OCI-M2 (cell line): ENCODE results near the gene PSMB11.

Experiments
- DNase-seq: peaks from one replicate; lab custom pipeline; 2025; ENCODE audit not compliant: unreplicated experiment; lab: John Stamatoyannopoulos, UW

PSMB11 gene

DNA sequence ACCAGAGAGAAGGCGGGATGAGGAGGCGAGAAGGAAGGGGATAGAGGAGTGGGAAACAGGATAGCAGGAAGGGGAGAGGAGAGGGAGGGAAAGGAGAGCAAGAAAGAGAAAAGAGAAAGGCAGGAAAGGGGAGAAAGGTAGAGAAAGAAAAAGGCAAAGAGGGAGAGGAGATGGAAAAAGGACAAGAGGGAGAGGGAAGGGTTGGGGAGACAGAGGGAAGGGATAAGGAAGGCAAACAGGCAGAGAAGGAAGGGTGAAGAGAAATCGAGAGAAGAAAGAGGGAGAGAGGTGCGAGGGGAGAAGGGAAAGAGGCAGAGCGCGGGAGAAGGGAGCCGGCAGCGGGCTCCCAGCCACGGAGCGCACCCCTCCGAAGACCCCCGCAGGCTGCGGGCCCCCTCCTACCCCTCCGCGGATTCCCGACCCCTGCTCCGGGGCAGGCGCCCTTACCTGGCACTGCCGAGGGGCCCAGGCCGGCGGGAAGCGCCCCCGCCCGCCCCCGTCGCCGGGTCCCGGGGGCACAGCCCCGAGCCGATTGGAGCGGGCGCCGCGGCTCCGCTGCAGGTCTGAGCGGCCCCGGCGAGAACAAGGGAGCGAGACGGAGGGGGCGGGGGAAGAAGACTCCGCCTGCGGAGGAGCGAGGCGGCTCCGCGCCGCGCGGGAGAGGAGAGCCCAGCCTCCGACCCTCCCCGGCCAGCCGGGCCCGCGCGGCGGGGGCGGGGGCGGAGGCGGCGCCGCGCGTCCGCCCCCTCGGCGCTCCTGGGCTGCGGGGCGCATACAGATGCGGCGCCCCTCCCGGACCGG is 15.1 kb downstream of the PSMB11 start, which contains the start of gene CDH24:
Gene CDH24 (minus strand): TSS at position 565 of the 801 bp plus-strand sequence. CDS start 1,787 bp downstream, outside the sequence.
- DNase-seq, result no peak

GRCh38 chr14:23057757-23058653 is 16.0 kb downstream of the PSMB11 start:
- no peak for DNase-seq

DNA sequence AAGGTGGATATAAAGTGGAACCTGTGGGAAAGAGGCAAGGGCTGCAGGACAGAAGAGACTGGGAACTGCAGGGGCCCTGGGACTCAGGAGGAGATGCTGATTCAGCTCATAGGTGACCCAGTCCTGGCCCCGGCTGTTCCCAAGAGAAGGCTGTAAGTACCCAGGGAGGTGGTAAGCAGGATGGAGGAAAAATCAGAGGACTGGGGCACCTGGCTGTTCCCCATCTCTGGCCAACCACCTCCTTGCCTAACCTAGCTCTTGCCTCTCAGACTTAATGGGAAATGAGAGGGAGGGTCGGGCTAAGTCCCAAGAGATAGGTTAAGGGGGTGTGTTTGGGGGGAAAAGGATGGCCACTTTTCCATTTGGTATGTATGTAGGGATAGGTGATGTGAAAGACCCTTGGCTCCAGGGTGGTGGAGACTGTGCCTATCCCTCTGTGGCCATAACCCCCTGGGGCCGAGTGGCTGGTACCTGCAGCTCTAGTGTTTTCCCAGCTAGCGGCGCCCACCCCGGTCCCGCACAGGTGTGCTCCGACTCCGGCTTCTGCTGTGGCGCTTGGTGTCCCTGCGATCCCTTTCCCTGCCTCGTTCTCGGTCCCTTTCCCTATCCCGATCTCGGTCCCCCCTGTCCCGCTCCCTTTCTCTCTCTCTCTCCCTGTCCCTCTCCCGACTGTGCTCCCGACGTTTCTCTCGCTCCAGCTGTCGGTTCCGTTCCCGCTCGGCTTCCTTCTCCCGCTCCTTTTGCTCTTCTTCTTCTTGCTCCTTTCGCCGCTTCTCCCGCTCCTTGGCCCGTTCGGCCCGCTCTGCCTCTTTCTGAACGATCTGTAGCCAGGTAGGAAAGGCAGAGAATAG is 16.9 kb downstream of the PSMB11 start:
- no peak for DNase-seq

GRCh38 chr14:23060536-23061260 is 18.7 kb downstream of the PSMB11 start:
- no peak for DNase-seq

DNA sequence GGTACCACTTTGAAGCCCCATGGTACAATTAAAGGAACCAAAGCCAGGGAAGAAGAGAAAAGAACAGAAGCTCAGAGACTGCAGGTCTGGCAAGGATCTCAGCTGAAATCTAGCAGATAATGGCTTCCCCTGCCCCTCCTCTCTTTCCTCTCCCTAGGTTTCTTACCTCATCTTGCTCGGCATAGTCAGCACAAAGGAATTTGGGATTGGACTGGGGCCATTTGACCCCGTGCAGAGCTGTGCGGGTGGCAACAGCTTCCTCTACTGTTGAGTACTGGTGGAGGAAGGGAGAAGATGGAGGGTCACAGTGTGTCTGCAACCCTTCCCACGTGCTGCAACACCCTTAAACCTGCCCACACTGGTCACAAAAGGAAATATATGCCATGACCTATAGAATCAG is 20.0 kb downstream of the PSMB11 start:
- no peak for DNase-seq

- DNase-seq, result no peak
Observed at GRCh38 chr14:23063601-23064000, 21.6 kb downstream of the PSMB11 start.

DNA sequence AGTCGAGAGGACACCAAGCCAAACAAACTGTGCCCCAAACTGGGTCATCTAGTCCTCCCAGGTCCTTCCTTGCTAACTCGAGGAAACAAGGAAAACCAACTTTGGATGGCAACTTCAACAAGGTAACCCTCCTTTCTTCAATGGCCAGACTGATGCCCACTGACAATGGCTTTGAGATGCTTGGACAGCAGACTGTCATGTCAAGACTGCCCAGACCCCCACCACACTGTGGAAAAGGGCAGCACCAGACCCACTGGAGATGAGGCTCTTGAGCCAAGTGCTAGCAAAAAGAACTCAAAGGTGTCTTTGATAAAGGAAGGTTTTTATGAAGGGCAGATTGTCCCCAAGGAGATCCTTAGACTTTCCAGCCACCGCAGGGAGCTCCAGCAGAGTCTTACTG is 24.4 kb downstream of the PSMB11 start:
- DNase-seq, result no peak

- no peak for DNase-seq
Observed at GRCh38 chr14:23066855-23067744, 25.1 kb downstream of the PSMB11 start.

GRCh38 chr14:23067847-23068788 is 26.1 kb downstream of the PSMB11 start:
- no peak for DNase-seq

DNA sequence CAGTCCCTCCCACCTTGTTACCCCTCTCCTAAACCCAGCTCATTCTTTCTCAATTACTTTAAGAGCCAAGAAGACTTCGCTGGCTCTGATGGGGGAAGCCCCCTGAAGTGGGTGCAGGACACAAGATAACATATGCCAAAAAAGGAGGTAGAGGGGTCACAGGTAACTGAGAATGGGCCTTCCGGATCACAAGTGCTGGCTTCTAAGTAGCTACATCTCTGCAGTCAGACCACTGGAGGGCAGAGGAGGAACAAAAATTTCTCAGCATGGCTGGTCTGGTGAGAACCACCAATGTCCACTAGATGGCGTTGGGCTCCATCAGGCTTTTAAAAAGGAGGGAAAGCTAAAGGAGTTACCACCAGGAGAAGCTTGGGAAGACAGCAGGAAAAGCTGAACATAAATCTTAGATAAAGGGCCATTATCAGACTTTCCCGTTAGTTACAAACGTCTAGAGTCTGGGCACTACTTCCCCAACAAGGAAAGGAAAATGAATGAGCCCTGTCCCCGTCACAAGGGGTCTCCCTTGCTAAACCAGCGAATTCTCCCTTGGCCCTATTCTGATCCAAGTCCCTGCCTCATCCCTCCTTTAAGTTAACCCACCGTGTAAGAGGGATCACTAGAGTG is 26.9 kb downstream of the PSMB11 start:
- DNase-seq, result no peak

DNA sequence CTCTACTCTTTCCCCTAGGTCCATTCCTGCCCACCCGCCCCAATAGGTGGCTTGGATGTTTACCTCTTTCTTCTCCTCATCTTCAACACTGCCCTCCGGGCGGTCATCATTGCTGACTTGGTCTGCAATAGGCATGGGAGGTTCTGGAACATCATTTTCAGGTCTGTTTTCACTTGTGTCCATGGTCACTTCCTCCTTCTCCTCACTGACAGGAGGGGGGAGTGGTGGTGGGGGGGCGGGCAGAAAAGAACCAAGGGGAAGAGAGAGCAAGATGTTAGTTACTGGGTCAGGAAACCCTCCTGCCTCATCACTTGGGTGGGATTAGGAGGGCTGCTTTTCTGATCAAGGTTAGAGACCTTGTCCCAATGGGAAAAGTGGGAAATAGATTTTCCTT is 27.4 kb downstream of the PSMB11 start:
- DNase-seq, result no peak

- no peak for DNase-seq
Observed at GRCh38 chr14:23070262-23071129, 28.5 kb downstream of the PSMB11 start.

DNA sequence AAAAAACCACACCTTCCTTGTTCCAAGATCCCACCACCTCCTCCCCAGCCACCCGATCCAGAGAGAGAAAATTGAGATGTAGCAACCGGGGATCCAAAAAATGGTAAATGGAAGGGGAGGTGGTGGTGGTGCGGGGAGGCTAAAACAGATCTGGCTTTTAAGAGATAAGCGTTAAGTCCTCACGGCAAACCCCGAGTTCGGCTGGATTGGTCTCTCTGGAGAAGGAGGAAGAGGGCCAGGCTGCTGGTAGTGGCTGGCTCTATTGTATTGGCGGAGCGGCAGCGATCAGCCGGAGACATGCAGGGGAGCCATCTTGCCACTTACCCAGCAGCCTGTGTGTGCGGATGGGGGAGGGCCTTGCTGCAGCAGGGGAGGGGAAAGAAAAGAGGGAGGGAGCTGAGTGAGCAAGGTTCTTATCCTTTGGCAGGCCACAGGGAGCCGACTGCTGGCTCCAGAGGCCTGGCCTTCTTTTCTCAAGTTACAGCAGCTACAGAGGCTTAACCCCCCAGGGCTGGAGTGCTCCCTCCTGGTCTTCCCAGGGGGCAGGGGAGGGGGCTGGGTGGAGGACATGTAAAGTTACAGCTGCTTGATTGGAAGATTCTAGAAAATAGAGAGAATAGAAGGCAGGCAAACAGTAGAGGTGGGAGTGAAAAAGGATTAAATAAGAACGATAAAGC is 29.4 kb downstream of the PSMB11 start:
- DNase-seq, result no peak

DNA sequence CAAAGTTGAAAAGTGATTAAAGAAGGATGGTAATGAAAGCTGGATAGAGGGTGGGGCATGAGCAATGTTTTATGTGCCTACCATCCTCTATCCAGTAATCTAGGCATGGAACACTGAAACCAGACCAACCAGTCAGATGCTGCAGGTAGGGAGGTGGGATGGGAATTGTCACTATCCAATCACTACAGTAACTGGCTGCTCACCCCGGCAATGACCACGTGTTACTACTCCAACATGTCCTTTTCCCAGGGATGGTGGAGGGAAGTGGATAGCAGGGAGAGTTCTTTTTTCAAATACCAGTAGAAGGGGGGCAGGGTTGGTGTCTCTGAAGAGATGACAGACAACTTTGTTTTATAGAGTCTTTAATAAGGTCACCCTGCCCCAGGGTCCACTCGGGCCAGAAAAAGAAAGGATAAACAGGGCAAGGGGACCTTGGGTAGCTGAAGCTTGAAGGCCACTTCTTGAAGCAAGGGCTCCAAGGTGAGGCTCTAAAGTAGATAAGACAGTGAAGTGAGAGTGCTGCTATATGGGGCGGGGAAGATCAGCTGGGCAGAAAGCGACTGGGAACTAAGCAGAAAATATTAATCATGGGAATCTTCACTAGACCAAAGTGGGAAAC is 30.0 kb downstream of the PSMB11 start:
- DNase-seq, result no peak

DNA sequence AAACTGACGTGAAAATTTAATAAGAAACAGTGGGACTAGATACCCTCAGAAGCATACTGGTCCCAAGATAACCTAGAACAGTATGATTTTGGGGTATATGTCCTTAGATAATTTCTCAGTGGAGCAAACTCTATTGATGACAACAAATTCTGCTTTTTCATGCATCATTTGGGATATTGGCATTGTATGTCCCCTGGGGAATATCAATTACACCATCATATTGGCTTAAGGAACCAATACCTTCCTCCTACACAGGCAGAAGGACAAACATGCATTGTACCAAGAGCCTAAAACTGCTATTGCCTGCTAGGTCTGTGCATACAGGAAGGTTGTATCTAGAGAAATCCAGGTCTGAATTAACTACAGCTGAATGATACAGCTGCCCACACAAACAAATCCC is 32.9 kb downstream of the PSMB11 start:
- DNase-seq, result no peak
